MCF 10A (cell line): ENCODE results near the gene NFIX. TPM values are rescaled to one million over a fixed set of nuclear protein-coding genes. Genes with fewer than 3 reads are reported as not detected.

Experiments used
- BruUV-seq: library from RNA; stranded (reverse); fragments of 400-500 nt; replicated peaks from 2 replicates; lab custom pipeline; 2021; lab: Mats Ljungman, UMichigan
- CTCF ChIA-PET: fragments of 300-600 bp; sonication (Branson Sonifier 250); formaldehyde crosslinking; extraction: SDS; loops from one replicate; lab custom pipeline; 2021; ENCODE audit warnings: antibody characterized with exemption, inconsistent platforms; lab: Yijun Ruan, JAX
- POLR2A ChIA-PET: fragments of 300-600, 350-650 bp; sonication (Branson Sonifier 250); formaldehyde crosslinking; extraction: SDS; loops from one replicate; lab custom pipeline; 2020; ENCODE audit warnings: antibody characterized with exemption, inconsistent platforms; lab: Yijun Ruan, JAX
- DNase-seq: peaks from one replicate; pipeline ENCODE4 v3.0.0-alpha.2; 2018; ENCODE audit not compliant: unreplicated experiment
- H3K27ac Mint-ChIP-seq: one replicate; pipeline ENCODE4 v1.8.0; 2022; ENCODE audit warnings: mild to moderate bottlenecking, low read depth, mixed read lengths; ENCODE audit not compliant: unreplicated experiment
- H3K27me3 Mint-ChIP-seq: one replicate; pipeline ENCODE4 v1.8.0; 2022; ENCODE audit warnings: mixed read lengths; ENCODE audit not compliant: insufficient read depth, unreplicated experiment
- H3K36me3 Mint-ChIP-seq: one replicate; pipeline ENCODE4 v1.8.0; 2022; ENCODE audit warnings: mild to moderate bottlenecking, moderate library complexity, mixed read lengths; ENCODE audit not compliant: insufficient read depth, unreplicated experiment
- H3K4me1 Mint-ChIP-seq: one replicate; pipeline ENCODE4 v1.8.0; 2022; ENCODE audit warnings: mixed read lengths; ENCODE audit not compliant: insufficient read depth, unreplicated experiment
- H3K4me3 Mint-ChIP-seq: one replicate; pipeline ENCODE4 v1.8.0; 2022; ENCODE audit warnings: mild to moderate bottlenecking, moderate library complexity, mixed read lengths; ENCODE audit not compliant: unreplicated experiment
- H3K9me3 Mint-ChIP-seq: one replicate; pipeline ENCODE4 v1.8.0; 2022; ENCODE audit warnings: mixed read lengths; ENCODE audit not compliant: unreplicated experiment
- CTCF ChIP-seq: fragments of 200-600 bp; IDR thresholded peaks from one replicate; pipeline ENCODE4 v1.8.0; 2022; ENCODE audit warnings: antibody characterized with exemption, mild to moderate bottlenecking; ENCODE audit not compliant: unreplicated experiment
- intact Hi-C: fragments of 100-400 bp; cut with micrococcal nuclease; formaldehyde crosslinking; loops from 2 replicates; pipeline ENCODE4 v1.14.1; 2022
- total RNA-seq: library from RNA; stranded (reverse); gene quantifications from 2 replicates; pipeline ENCODE4 v1.2.3, GENCODE V29; 2022

The NFIX gene
- total RNA-seq, 1 experiment from 2014 or later: 27.2 TPM

DNA sequence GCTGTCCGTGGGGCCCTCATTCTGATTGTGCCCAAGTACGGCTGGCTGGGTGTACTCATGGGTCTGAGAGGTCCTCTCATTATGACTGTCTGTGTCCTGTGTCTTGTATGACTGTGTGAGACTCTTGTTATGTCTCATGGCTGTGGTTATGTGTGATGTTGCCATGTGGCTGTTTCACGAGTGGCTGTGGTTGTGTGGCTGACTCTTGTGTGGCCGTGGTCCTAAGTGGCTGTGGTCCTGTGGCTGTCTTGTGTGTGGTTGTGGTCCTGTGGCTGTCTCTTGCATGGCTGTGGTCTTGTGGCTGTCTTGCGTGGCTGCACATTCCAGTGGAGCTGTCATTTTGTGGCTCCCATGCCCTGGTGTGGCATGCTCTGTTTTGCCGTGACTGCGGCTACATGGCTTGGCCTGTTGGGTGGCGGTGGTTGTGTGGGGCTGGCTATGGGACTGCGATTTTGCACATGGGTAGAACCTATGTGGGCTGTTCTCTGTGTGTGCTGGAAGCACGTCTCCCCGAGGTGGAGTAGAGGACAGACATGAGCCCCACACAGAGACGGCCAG lies 104.8 kb downstream of the NFIX start:
- H3K27me3 Mint-ChIP-seq: no peaks in the 10 kb centered on the region
- TF ChIP-seq CTCF: no peak
- H3K36me3 Mint-ChIP-seq: no peaks in the 10 kb centered on the region
- no peak overlapping the region for H3K27ac Mint-ChIP-seq
- ChIA-PET POLR2A (no interaction called here), CTCF (interaction anchor here (0.6 to 1.0 kb wide), 2 partner anchors 122 to 431 kb away, joined by 4 to 5 read pairs; no protein-coding TSS in a partner anchor)
- H3K4me3 Mint-ChIP-seq: no peak overlapping the region
- peaks cover 5% of the 10 kb centered on the region for H3K4me1 Mint-ChIP-seq
- no TSS peak for BruUV-seq
- H3K9me3 Mint-ChIP-seq: no peaks in the 10 kb centered on the region
- intact Hi-C loops: no loop called here
- DNase-seq: no peak

GRCh38 chr19:13100841-13101589 lies 105.7 kb downstream of the NFIX start:
- DNase-seq: peak; percentile 34
- ChIA-PET CTCF (interaction anchor here (0.8 to 1.1 kb wide), 3 partner anchors 14 to 135 kb away, joined by 3 to 5 read pairs (median 4); no protein-coding TSS in a partner anchor), POLR2A (interaction anchor here (0.6 to 0.7 kb wide), 2 partner anchors 19 to 140 kb away, joined by 3 read pairs; no protein-coding TSS in a partner anchor)
- H3K36me3 Mint-ChIP-seq: peaks cover 5% of the 10 kb centered on the region
- peaks cover 3% of the 10 kb centered on the region for H3K4me1 Mint-ChIP-seq
- no peak overlapping the region for H3K4me3 Mint-ChIP-seq
- TF ChIP-seq CTCF: peak; percentile 7
- no peaks in the 10 kb centered on the region for H3K27me3 Mint-ChIP-seq
- intact Hi-C loops: no loop called here
- BruUV-seq: no TSS peak
- H3K9me3 Mint-ChIP-seq: no peaks in the 10 kb centered on the region
- H3K27ac Mint-ChIP-seq: no peak overlapping the region

DNA sequence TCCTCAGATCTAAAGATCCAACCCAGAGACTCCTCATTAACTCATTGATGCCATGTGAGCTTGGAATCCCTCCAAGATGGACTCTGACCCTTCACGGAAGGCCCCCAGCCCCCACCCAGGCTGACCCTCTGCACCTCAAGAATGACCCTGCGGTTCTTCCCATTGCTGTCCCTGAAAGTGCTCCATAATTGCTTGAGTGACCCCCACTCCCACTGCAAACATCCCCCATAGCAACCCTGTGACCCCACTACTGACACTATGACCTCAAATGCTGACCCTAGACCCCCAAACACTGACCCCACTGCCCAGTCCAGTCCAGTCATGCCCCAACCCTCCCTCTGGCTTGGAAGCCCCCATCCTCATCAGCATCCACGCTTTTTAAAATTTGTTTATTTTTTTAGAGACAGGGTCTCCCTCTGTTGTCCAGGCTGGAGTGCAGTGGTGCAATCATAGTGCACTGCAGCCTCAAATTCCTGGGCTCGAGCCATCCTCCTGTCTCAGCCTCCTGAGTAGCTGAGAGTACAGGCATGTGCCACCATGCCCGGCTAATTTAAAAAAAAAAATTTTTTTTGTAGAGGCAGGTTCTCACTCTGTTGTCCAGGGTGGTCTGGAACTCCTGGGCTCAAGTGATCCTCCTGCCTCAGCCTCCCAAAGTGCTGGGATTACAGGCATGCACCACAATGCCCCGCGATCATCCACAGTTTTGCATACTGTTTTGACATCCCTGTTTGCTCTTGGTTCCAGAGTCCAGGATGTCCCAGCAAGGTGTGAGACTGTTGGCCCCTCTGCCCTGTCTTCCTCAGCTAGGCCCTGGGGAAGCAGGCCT lies 106.5 kb downstream of the NFIX start:
- H3K4me3 Mint-ChIP-seq: no peak overlapping the region
- peak; percentile 1 for TF ChIP-seq CTCF
- H3K9me3 Mint-ChIP-seq: no peaks in the 10 kb centered on the region
- ChIA-PET POLR2A (interaction anchor here (0.6 to 0.7 kb wide), 2 partner anchors 18 to 141 kb away, joined by 3 read pairs; no protein-coding TSS in a partner anchor), CTCF (interaction anchor here (0.8 to 1.1 kb wide), 2 partner anchors 14 to 136 kb away, joined by 3 to 5 read pairs; no protein-coding TSS in a partner anchor)
- intact Hi-C loops: no loop called here
- no peak for DNase-seq
- no peaks in the 10 kb centered on the region for H3K27me3 Mint-ChIP-seq
- H3K27ac Mint-ChIP-seq: no peak overlapping the region
- peaks cover 10% of the 10 kb centered on the region for H3K36me3 Mint-ChIP-seq
- H3K4me1 Mint-ChIP-seq: no peaks in the 10 kb centered on the region
- no TSS peak for BruUV-seq

GRCh38 chr19:13102416-13102665 lies 107.1 kb downstream of the NFIX start:
- ChIA-PET CTCF (no interaction called here), POLR2A (no interaction called here)
- BruUV-seq: no TSS peak
- Mint-ChIP-seq H3K9me3 (no peaks in the 10 kb centered on the region), H3K4me3 (no peak overlapping the region), H3K27me3 (no peaks in the 10 kb centered on the region), H3K36me3 (peaks cover 15% of the 10 kb centered on the region), H3K27ac (no peak overlapping the region), H3K4me1 (no peaks in the 10 kb centered on the region)
- TF ChIP-seq CTCF: no peak
- intact Hi-C loops: no loop called here
- DNase-seq: no peak
